Left lung (tissue), 10 donors: ENCODE results near the gene ASTN2. TPM values are rescaled to one million over a fixed set of nuclear protein-coding genes. Genes with fewer than 3 reads are reported as not detected.

ENCODE experiments used
- ATAC-seq: fragments of 200-7000 bp; cut with Tn5 transposase; one replicate; pipeline ENCODE4 v1.9.1; 2020; ENCODE audit warnings: moderate library complexity
- DNase-seq, 4 donors: peaks; one replicate each; pipeline ENCODE4 v3.0.0-alpha.2; 2013 to 2020
- H3K27ac ChIP-seq, 2 donors: fragments of 200-600 bp; sonication (generic) in 1 of 2; one replicate each; pipeline versions ENCODE4 v1.5.0 to v1.8.0; 2020 to 2021
- H3K27me3 ChIP-seq, 2 donors: fragments of 200-600 bp; sonication (generic) in 1 of 2; one replicate each; pipeline versions ENCODE4 v1.5.0 to v1.8.0; 2020 to 2021
- H3K36me3 ChIP-seq, 2 donors: fragments of 200-600 bp; sonication (generic) in 1 of 2; one replicate each; pipeline versions ENCODE4 v1.5.0 to v1.8.0; 2020 to 2021
- H3K4me1 ChIP-seq, 2 donors: fragments of 200-600 bp; one replicate each; pipeline ENCODE4 v1.8.0; 2021
- H3K4me3 ChIP-seq, 2 donors: fragments of 200-600 bp; sonication (generic) in 1 of 2; one replicate each; pipeline versions ENCODE4 v1.5.0 to v1.8.0; 2020 to 2021; ENCODE audit warnings: mild to moderate bottlenecking in 1 of 2
- H3K9me3 ChIP-seq, 2 donors: fragments of 200-600 bp; sonication (generic) in 1 of 2; one replicate each; pipeline versions ENCODE4 v1.5.0 to v1.8.0; 2020 to 2021
- intact Hi-C, 2 donors: fragments of 100-400 bp; cut with DNase I; formaldehyde crosslinking; loops; one replicate each; pipeline versions ENCODE4 v1.11.2 to v1.14.2; 2022
- polyA plus RNA-seq, 6 donors: library from polyadenylated mRNA; unstranded; fragments of 120-200 nt; gene quantifications; one replicate each; pipeline ENCODE4 v1.2.1, GENCODE V29; 2013; ENCODE audit not compliant: insufficient read length in 6 of 6
- total RNA-seq, 2 donors: library from RNA; stranded (reverse); fragmentation: NEBNext Ultra II Directional; extraction: Animal tissue kit (Norgen Biotek cat#: 25700); gene quantifications; one replicate each; pipeline ENCODE4 v1.2.1, GENCODE V29; 2021
- TF ChIP-seq, protein P1 (sequence below), 2 donors: fragments of 200-600 bp; sonication (generic) in 1 of 2; IDR thresholded peaks; one replicate each; pipeline versions ENCODE4 v1.5.0 to v1.8.0; 2021; ENCODE audit warnings: antibody characterized with exemption in 2 of 2
- donor health status: DM: no; HTN: yes; CAD: no.
- donor health status: DM: no; HTN: no; CAD: no.

Gene ASTN2
- total and polyA plus RNA-seq, 8 donors: 3.1 to 5.5 (median 4.5) TPM

DNA sequence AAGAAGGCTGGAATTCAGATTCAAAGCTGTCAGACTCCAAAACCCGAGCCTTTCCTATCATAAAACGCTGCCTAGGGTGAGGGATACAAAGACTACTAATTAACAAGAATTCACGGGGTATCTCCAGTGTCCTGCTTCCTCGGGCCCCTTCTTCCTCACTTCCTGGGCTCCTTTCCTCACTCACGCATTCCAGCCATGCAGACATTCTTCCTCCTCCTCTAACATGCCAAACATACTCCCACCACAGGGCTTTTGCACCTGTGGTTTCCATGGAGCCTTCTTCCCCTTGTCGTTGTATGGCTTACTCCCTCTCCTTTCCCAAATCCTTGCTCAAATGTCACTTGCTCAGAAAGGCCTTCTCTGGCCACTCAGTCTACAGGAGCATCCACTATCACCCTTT is 919.1 kb downstream of the ASTN2 start:
- H3K4me3 ChIP-seq: no peak overlapping the region
- H3K27ac ChIP-seq: no peak overlapping the region
- no peaks in the 10 kb centered on the region for H3K27me3 ChIP-seq
- TF ChIP-seq, protein P1, sequence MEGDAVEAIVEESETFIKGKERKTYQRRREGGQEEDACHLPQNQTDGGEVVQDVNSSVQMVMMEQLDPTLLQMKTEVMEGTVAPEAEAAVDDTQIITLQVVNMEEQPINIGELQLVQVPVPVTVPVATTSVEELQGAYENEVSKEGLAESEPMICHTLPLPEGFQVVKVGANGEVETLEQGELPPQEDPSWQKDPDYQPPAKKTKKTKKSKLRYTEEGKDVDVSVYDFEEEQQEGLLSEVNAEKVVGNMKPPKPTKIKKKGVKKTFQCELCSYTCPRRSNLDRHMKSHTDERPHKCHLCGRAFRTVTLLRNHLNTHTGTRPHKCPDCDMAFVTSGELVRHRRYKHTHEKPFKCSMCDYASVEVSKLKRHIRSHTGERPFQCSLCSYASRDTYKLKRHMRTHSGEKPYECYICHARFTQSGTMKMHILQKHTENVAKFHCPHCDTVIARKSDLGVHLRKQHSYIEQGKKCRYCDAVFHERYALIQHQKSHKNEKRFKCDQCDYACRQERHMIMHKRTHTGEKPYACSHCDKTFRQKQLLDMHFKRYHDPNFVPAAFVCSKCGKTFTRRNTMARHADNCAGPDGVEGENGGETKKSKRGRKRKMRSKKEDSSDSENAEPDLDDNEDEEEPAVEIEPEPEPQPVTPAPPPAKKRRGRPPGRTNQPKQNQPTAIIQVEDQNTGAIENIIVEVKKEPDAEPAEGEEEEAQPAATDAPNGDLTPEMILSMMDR (IDR thresholded peaks at IDR 0.05): no peak
- no peaks in the 10 kb centered on the region for H3K4me1 ChIP-seq
- H3K36me3 ChIP-seq: no peaks in the 10 kb centered on the region
- DNase-seq: no peak
- no peaks in the 10 kb centered on the region for H3K9me3 ChIP-seq
- intact Hi-C loops: no loop called here
- no peak for ATAC-seq

DNA sequence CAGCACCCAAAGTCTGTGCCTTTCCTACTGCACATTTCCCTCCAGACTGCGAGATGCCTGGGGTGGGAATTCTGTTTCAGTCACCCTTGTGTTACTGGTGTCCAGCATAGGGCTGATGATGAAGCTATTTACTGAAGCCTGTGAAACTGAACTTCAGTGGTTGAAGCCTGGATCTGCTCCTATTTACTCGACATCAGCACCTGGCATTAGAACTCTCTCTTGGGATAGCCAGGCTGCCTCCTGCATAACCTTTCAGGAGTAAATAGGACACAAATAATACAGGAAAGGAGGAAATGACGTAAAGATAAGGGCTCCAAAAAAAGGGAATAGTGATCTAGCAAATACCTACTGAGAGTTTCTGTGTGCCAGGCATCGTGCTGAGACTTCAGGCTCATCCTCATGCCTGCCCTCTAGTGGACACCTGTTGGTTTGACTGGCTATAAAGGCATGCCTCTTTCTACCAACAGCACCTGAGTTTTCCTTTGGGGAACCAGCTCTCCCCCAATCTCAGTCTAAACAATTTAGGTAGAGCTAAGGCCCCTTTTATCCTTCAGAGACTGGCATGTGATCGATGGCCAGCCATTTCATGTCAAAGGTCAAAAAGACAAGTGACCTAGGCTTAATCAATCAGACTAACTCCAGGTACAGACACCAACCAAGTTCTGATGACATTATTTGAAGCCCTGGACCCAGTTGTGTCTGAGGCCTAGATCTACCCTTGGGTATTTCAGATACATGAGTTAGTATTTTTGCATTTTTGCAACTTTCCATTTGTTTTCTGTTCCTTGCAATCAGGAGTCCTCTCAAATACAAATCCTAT is 919.8 kb downstream of the ASTN2 start:
- intact Hi-C loops: no loop called here
- H3K27me3 ChIP-seq: no peaks in the 10 kb centered on the region
- peak; percentile 79 for ATAC-seq

DNA sequence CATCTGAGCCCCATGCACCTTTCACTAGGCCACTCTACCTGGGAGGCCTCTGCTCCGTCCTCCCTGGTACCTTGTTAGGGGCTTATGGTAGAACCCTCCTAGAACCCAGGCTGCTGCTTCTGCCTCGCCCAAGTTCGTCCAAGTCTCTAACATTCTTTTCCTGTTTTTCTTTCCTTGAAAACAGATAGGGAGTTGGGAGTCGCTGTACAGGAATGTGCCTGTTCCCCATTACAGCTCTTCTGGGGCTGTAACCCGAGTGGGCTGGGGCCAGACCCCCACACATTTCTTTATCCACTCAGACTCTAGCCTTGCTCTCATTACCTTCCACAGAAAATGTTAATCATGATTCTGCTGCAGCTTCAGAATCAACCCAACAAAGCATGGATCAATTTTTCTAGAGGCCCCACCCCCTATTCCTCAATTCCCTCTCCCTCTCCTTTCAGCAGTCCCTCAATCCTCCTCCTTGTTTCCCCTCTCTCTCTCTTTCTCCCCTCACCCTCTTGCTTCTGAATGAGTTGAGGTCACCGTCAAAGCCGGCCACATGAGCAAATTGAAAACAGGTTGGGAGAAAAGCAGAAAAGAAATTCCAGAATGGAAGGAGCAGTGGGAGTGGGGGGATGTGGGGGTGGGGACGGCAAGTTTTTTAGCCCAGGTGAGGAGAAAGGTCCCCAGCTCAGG is 921.5 kb downstream of the ASTN2 start:
- Histone ChIP-seq H3K4me3 (no peak overlapping the region), H3K9me3 (no peaks in the 10 kb centered on the region), H3K4me1 (no peaks in the 10 kb centered on the region), H3K27ac (no peak overlapping the region), H3K27me3 (no peaks in the 10 kb centered on the region), H3K36me3 (no peaks in the 10 kb centered on the region)
- intact Hi-C loops: no loop called here
- TF ChIP-seq, protein P1 (IDR thresholded peaks at IDR 0.05): no peak
- DNase-seq (no peak), ATAC-seq (no peak)

More for the DNA sequence above, 919.8 kb downstream of the ASTN2 start:
- Histone ChIP-seq H3K4me3 (no peak overlapping the region), H3K4me1 (no peaks in the 10 kb centered on the region), H3K9me3 (no peaks in the 10 kb centered on the region), H3K27ac (no peak overlapping the region), H3K36me3 (no peaks in the 10 kb centered on the region)
- no peak for DNase-seq
- TF ChIP-seq, protein P1 (IDR thresholded peaks at IDR 0.05): peak; percentile 53 to 60

DNA sequence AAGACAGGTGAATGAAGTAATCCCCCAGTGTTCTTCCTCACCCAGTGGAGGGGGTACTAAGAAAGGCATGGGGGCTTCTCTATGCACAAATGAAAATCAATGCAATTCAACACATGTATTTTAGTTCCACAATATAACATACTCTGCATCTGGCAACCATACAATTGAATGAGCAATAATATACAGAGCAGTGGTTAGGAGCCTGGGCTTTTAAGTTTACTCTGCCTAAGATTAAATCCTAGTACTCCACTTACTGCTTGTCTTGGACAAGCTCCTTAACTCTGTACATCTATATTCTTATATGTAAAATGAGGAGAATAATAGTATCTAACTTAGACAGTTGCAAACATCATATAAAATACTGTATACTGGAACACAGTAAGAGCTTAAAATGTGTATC is 923.2 kb downstream of the ASTN2 start:
- H3K36me3 ChIP-seq: no peaks in the 10 kb centered on the region
- TF ChIP-seq, protein P1 (IDR thresholded peaks at IDR 0.05): no peak
- no peak overlapping the region for H3K4me3 ChIP-seq
- H3K27me3 ChIP-seq: no peaks in the 10 kb centered on the region
- no peaks in the 10 kb centered on the region for H3K4me1 ChIP-seq
- DNase-seq (no peak), ATAC-seq (no peak)
- intact Hi-C loops: no loop called here
- no peaks in the 10 kb centered on the region for H3K9me3 ChIP-seq
- no peak overlapping the region for H3K27ac ChIP-seq

DNA sequence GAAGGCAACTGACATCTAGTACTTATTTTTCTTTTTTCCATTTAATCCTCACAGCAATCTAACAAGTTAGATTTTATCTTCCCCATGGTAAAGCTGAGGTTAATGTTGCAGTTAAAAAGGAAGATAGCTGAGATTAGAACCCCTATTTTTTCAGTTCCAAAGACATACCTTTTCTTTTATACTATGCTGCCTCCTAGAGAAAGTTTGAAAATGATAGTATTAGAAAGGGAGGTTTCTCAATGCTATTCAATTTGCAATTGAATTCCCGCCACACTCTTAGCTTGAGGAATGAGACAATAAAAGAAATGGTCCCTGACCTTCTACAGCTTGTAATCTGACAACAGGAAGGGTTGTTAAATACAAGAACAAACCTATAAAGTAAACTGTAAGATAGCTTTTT is 923.6 kb downstream of the ASTN2 start:
- H3K4me1 ChIP-seq: no peaks in the 10 kb centered on the region
- no peaks in the 10 kb centered on the region for H3K9me3 ChIP-seq
- DNase-seq (no peak), ATAC-seq (no peak)
- no peak overlapping the region for H3K27ac ChIP-seq
- no peak overlapping the region for H3K4me3 ChIP-seq
- intact Hi-C loops: no loop called here
- TF ChIP-seq, protein P1 (IDR thresholded peaks at IDR 0.05): no peak
- H3K27me3 ChIP-seq: no peaks in the 10 kb centered on the region
- H3K36me3 ChIP-seq: no peaks in the 10 kb centered on the region
